Uterus (tissue), 4 donors: Measurements from ENCODE around the gene IER2. TPM values are rescaled to one million over a fixed set of nuclear protein-coding genes. Genes with fewer than 3 reads are reported as not detected.

Experiments
- DNase-seq, 2 donors: peaks; one replicate each; pipeline ENCODE4 v3.0.0-alpha.2; 2019 to 2020
- H3K27ac ChIP-seq, 2 donors: fragments of 200-600 bp; sonication (generic); 1 replicate in 1 of 2; 2 replicates in 1 of 2; pipeline ENCODE4 v1.5.1; 2016 to 2018
- H3K27me3 ChIP-seq, 2 donors: fragments of 200-600 bp; sonication (generic); one replicate each; pipeline ENCODE4 v1.5.1; 2018 to 2019; ENCODE audit warnings: control low read depth in 1 of 2
- H3K36me3 ChIP-seq, 2 donors: fragments of 200-600 bp; sonication (generic); one replicate each; pipeline ENCODE4 v1.5.1; 2019; ENCODE audit warnings: control low read depth in 1 of 2
- H3K4me1 ChIP-seq, 2 donors: fragments of 200-600 bp; sonication (generic); one replicate each; pipeline ENCODE4 v1.5.1; 2018 to 2019; ENCODE audit warnings: control low read depth in 1 of 2
- H3K4me3 ChIP-seq, 2 donors: fragments of 200-600 bp; sonication (generic); 1 replicate in 1 of 2; 2 replicates in 1 of 2; pipeline ENCODE4 v1.5.1; 2018 to 2019; ENCODE audit warnings: mild to moderate bottlenecking in 1 of 2
- H3K9me3 ChIP-seq, 2 donors: fragments of 200-600 bp; sonication (generic); one replicate each; pipeline ENCODE4 v1.5.1; 2019; ENCODE audit warnings: control low read depth in 1 of 2
- CTCF ChIP-seq, 4 experiments: fragments of 200-600 bp in 2 of 4; fragments of 450-650 bp in 2 of 4; sonication (generic) in 2 of 4; IDR thresholded peaks; one replicate each; pipeline ENCODE4 v1.5.1; 2016 to 2019; ENCODE audit warnings: antibody characterized with exemption in 4 of 4, mild to moderate bottlenecking in 2 of 4, moderate library complexity in 1 of 4
- POLR2A ChIP-seq, 2 donors: fragments of 450-650 bp; IDR thresholded peaks; one replicate each; pipeline ENCODE4 v1.6.1; 2016; ENCODE audit warnings: antibody characterized with exemption in 2 of 2, mild to moderate bottlenecking in 1 of 2, moderate library complexity in 1 of 2
- intact Hi-C: fragments of 100-400 bp; cut with DNase I; formaldehyde crosslinking; loops from one replicate; pipeline ENCODE4 v1.15.1; 2023; ENCODE audit warnings: low total_unique reads
- total RNA-seq, 4 donors: library from RNA; depleted of rRNA in 3 of 4; stranded (reverse); fragments of >200 nt in 3 of 4; gene quantifications; one replicate each; pipeline versions ENCODE4 v1.1.0 to v1.2.4, GENCODE V29; 2014 to 2023
- donor health status: DM: yes; HTN: yes; CAD: no.

The IER2 gene
- total RNA-seq, 4 donors from 2014 or later: 15.1 to 108 (median 66.7) TPM

- Histone ChIP-seq H3K27me3 (no peaks in the 10 kb centered on the region), H3K4me1 (peaks cover 0 to 14% of the 10 kb centered on the region in 2 donors), H3K36me3 (no peaks in the 10 kb centered on the region), H3K27ac (peak within 1 kb of the TSS; percentile 80 to 87), H3K4me3 (peak within 1 kb of the TSS; percentile 30 to 37), H3K9me3 (no peaks in the 10 kb centered on the region)
- intact Hi-C loops: no loop called here
- peak; percentile 78 to 79 for DNase-seq
- peak in 1 of 2 donors; percentile 26 for TF ChIP-seq POLR2A (IDR thresholded peaks at IDR 0.05)
- peak in 1 of 4 experiments; percentile 22 for TF ChIP-seq CTCF (IDR thresholded peaks at IDR 0.05)
Observed at GRCh38 chr19:13102666-13103580, 47.3 kb upstream of the IER2 start, which contains the start of gene LYL1. TSS of gene LYL1 (minus strand) at chr19:13102858. CDS start at chr19:13101171, 1,687 bp downstream.

GRCh38 chr19:13103581-13104359, 46.4 kb upstream of the IER2 start:
- H3K27ac ChIP-seq: peak overlapping the region; percentile 80 to 87
- no peaks in the 10 kb centered on the region for H3K9me3 ChIP-seq
- intact Hi-C loops: no loop called here
- TF ChIP-seq POLR2A (IDR thresholded peaks at IDR 0.05): no peak
- no peak for TF ChIP-seq CTCF (IDR thresholded peaks at IDR 0.05)
- no peaks in the 10 kb centered on the region for H3K36me3 ChIP-seq
- H3K4me1 ChIP-seq: peaks cover 0 to 13% of the 10 kb centered on the region in 2 donors
- H3K27me3 ChIP-seq: no peaks in the 10 kb centered on the region
- H3K4me3 ChIP-seq: no peak overlapping the region
- DNase-seq: peak in 1 of 2 donors; percentile 17

- peak; percentile 51 to 67 for DNase-seq
- intact Hi-C loops: no loop called here
- TF ChIP-seq POLR2A (IDR thresholded peaks at IDR 0.05) (no peak), CTCF (IDR thresholded peaks at IDR 0.05) (peak; percentile 46 to 63 (median 58))
- Histone ChIP-seq H3K27ac (peak overlapping the region; percentile 2 to 25), H3K4me1 (peaks cover 0 to 8% of the 10 kb centered on the region in 2 donors), H3K27me3 (no peaks in the 10 kb centered on the region), H3K36me3 (no peaks in the 10 kb centered on the region), H3K4me3 (no peak overlapping the region), H3K9me3 (no peaks in the 10 kb centered on the region)
Observed at GRCh38 chr19:13104360-13104847, 45.8 kb upstream of the IER2 start.

GRCh38 chr19:13104848-13105711, 45.1 kb upstream of the IER2 start:
- peak overlapping the region; percentile 2 to 25 for H3K27ac ChIP-seq
- intact Hi-C loops: no loop called here
- H3K27me3 ChIP-seq: no peaks in the 10 kb centered on the region
- peaks cover 0 to 8% of the 10 kb centered on the region in 2 donors for H3K4me1 ChIP-seq
- peak in 1 of 2 donors; percentile 34 for DNase-seq
- H3K9me3 ChIP-seq: no peaks in the 10 kb centered on the region
- H3K4me3 ChIP-seq: no peak overlapping the region
- no peaks in the 10 kb centered on the region for H3K36me3 ChIP-seq
- no peak for TF ChIP-seq POLR2A (IDR thresholded peaks at IDR 0.05)
- TF ChIP-seq CTCF (IDR thresholded peaks at IDR 0.05): no peak
